SK-N-MC (cell line): ENCODE results near the gene SNAP47.

Experiments
- EZH2 ChIP-seq: fragments of 200-600 bp; sonication (generic); IDR thresholded peaks from one replicate; pipeline ENCODE4 v1.6.1; 2017; ENCODE audit warnings: antibody characterized with exemption
- FOXP2 ChIP-seq: optimal IDR thresholded peaks from 2 replicates; pipeline ENCODE3; 2011; ENCODE audit warnings: mild to moderate bottlenecking, moderate library complexity; ENCODE audit not compliant: insufficient read depth; ENCODE audit errors: extremely low read length, control extremely low read depth
- POLR2AphosphoS5 ChIP-seq: IDR thresholded peaks from 2 replicates; pipeline ENCODE4 v1.6.1; 2012; ENCODE audit warnings: mild to moderate bottlenecking, low read depth, low read length, borderline replicate concordance

DNA sequence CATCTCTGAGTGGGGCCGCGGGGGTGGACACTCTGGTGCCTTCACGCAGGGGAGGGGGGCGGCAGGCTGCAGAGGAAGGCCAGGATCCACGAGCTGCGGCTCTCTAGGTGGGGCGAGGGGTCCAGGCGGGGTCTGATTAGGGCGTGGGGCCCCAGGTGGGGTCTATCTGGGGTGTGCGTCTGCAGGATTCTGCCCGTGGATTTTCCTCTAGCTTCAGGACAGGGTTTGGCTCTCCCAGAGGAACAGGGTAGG, 6.4 kb upstream of the SNAP47 start:
- TF ChIP-seq EZH2 = no peak
- TF ChIP-seq POLR2AphosphoS5 = no peak
- no peak for TF ChIP-seq FOXP2
